HL-60 (cell line): Measurements from ENCODE around the gene FZD4.
A peak's percentile ranks its signal among the peaks of the same experiment; 100 is the strongest.
"Not testable (repeated sequence)": the region's sequence is repeated elsewhere in the genome, so short reads cannot be mapped to it uniquely, and the experiment has no call there.

Source experiments
- DNase-seq, 2 experiments: peaks; one replicate each; pipeline ENCODE4 v3.0.0-alpha.2; 2010 to 2020; ENCODE audit warnings: low read depth in 1 of 2, low spot score in 1 of 2
- H3K27ac ChIP-seq: fragments of 250-450 bp; sonication (Bioruptor Pico); replicated peaks from 2 replicates; pipeline ENCODE4 v1.5.1; 2020; ENCODE audit warnings: mild to moderate bottlenecking, moderate library complexity
- H3K27me3 ChIP-seq: fragments of 250-450 bp; sonication (Bioruptor Pico); 2 replicates; pipeline ENCODE4 v1.5.1; 2021; ENCODE audit warnings: mild to moderate bottlenecking, moderate library complexity; ENCODE audit not compliant: insufficient read depth, poor library complexity, severe bottlenecking
- H3K4me3 ChIP-seq: replicated peaks from 2 replicates; pipeline ENCODE4 v1.5.1; 2011; ENCODE audit warnings: mild to moderate bottlenecking, control low read depth, low read length; ENCODE audit not compliant: insufficient read depth
- GABPA ChIP-seq: IDR thresholded peaks from 2 replicates; pipeline ENCODE4 v1.6.1; 2012; ENCODE audit warnings: low read depth
- POLR2AphosphoS5 ChIP-seq: IDR thresholded peaks from 2 replicates; pipeline ENCODE4 v1.6.1; 2012; ENCODE audit warnings: low read depth
- SPI1 ChIP-seq: IDR thresholded peaks from 2 replicates; pipeline ENCODE4 v1.6.1; 2012; ENCODE audit warnings: low read depth, mild to moderate bottlenecking, borderline replicate concordance
- TF ChIP-seq, protein P1 (sequence below): IDR thresholded peaks from 2 replicates; pipeline ENCODE4 v1.6.1; 2012; ENCODE audit warnings: low read depth; ENCODE audit not compliant: insufficient replicate concordance
- TF ChIP-seq, protein P2 (sequence below): IDR thresholded peaks from one replicate; pipeline ENCODE4 v1.5.1; 2011; ENCODE audit warnings: low read length, control low read depth, inconsistent platforms; ENCODE audit not compliant: insufficient read depth

FZD4 gene

GRCh38 chr11:86941077-86941870 is 13.9 kb downstream of the FZD4 start:
- no peak for TF ChIP-seq SPI1
- TF ChIP-seq POLR2AphosphoS5 = no peak
- TF ChIP-seq, protein P1, sequence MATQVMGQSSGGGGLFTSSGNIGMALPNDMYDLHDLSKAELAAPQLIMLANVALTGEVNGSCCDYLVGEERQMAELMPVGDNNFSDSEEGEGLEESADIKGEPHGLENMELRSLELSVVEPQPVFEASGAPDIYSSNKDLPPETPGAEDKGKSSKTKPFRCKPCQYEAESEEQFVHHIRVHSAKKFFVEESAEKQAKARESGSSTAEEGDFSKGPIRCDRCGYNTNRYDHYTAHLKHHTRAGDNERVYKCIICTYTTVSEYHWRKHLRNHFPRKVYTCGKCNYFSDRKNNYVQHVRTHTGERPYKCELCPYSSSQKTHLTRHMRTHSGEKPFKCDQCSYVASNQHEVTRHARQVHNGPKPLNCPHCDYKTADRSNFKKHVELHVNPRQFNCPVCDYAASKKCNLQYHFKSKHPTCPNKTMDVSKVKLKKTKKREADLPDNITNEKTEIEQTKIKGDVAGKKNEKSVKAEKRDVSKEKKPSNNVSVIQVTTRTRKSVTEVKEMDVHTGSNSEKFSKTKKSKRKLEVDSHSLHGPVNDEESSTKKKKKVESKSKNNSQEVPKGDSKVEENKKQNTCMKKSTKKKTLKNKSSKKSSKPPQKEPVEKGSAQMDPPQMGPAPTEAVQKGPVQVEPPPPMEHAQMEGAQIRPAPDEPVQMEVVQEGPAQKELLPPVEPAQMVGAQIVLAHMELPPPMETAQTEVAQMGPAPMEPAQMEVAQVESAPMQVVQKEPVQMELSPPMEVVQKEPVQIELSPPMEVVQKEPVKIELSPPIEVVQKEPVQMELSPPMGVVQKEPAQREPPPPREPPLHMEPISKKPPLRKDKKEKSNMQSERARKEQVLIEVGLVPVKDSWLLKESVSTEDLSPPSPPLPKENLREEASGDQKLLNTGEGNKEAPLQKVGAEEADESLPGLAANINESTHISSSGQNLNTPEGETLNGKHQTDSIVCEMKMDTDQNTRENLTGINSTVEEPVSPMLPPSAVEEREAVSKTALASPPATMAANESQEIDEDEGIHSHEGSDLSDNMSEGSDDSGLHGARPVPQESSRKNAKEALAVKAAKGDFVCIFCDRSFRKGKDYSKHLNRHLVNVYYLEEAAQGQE = no peak
- TF ChIP-seq GABPA = no peak
- no peak overlapping the region for H3K27ac ChIP-seq

DNA sequence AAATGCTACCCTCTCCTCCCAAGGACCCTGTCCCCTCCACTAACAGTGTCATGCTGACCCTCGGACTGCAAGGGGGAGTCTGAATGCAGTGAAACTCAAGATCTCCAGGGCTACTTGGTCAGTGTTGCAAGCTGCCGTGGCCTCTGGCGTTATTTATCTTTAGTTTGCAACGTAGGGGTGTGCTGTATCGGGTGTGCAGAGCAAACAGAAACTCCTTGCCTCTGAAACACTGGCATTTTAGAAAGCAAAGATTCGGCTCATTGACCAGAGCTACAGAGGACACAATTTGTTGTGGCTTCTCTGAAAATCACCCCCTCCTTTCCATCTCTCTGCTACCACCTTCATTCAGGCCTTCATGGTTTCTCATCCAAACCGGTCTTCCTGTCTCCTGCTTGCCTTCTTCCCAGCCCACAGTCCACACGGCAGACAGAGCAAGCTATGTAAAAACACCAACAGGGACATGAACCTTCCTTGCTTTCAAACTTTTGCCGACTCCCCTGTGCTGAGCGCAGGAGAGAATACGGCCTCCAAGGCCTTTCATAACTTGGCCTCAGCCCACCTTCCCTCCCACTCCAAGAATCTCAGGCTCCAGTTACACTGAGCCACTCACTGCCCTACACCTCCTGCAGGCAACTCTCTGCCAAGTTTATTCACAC is 14.9 kb downstream of the FZD4 start:
- Histone ChIP-seq H3K4me3 (no peak overlapping the region), H3K27ac (no peak overlapping the region), H3K27me3 (no peaks in the 10 kb centered on the region)
- TF ChIP-seq POLR2AphosphoS5 = no peak
- DNase-seq = no peak

More at GRCh38 chr11:86941077-86941870, 13.9 kb downstream of the FZD4 start:
- no peak for DNase-seq
- H3K4me3 ChIP-seq = no peak overlapping the region
- peaks cover 4% of the 10 kb centered on the region for H3K27me3 ChIP-seq

DNA sequence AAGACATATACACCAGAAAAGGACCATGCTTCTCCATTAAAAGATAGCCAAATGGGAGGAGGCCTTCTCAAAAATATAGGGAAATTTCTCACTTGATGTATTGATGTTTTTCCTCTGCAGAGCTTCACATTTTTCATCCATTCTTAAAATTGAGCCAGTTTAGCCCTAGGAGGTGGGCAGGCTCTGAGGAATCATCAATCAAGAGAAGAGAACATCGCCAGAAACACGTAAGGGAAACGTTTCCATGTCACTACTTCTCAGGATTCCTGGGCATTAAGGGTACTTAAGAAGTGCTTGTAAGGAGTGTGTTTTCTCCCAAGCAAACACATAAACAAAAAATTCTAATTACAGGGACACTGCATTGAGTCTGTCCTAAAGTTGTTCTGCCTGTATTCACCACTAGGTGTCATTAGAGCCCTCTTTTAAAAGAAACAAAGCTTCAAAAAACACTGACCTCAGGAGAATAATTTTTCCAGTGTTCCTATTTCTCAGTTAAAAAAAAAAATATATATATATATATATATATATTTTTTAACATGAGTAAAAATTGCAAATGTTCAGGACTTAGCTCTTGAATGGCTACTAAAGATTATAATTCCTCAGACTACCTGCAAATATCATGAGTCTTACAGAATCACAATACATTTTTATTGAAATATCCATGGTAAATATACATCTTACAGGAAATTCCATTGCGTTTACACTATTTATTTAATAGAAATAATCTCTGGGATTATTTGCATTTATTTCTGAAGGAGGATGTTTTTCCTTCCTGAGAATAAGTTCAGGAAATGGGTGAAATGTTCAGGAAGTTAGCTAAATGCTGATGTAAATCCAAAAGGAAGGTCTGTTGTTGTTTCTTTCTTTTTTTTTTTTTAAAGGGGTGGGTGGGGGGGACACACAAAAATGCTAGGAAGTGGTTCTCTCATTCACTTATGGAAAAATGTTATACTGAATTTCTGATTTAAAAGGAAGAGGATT is 16.0 kb downstream of the FZD4 start:
- H3K27ac ChIP-seq = no peak overlapping the region
- H3K4me3 ChIP-seq = no peak overlapping the region
- DNase-seq = no peak
- H3K27me3 ChIP-seq = no peaks in the 10 kb centered on the region
- TF ChIP-seq, protein P2, sequence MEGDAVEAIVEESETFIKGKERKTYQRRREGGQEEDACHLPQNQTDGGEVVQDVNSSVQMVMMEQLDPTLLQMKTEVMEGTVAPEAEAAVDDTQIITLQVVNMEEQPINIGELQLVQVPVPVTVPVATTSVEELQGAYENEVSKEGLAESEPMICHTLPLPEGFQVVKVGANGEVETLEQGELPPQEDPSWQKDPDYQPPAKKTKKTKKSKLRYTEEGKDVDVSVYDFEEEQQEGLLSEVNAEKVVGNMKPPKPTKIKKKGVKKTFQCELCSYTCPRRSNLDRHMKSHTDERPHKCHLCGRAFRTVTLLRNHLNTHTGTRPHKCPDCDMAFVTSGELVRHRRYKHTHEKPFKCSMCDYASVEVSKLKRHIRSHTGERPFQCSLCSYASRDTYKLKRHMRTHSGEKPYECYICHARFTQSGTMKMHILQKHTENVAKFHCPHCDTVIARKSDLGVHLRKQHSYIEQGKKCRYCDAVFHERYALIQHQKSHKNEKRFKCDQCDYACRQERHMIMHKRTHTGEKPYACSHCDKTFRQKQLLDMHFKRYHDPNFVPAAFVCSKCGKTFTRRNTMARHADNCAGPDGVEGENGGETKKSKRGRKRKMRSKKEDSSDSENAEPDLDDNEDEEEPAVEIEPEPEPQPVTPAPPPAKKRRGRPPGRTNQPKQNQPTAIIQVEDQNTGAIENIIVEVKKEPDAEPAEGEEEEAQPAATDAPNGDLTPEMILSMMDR = peak; percentile 32
- TF ChIP-seq GABPA = no peak

DNA sequence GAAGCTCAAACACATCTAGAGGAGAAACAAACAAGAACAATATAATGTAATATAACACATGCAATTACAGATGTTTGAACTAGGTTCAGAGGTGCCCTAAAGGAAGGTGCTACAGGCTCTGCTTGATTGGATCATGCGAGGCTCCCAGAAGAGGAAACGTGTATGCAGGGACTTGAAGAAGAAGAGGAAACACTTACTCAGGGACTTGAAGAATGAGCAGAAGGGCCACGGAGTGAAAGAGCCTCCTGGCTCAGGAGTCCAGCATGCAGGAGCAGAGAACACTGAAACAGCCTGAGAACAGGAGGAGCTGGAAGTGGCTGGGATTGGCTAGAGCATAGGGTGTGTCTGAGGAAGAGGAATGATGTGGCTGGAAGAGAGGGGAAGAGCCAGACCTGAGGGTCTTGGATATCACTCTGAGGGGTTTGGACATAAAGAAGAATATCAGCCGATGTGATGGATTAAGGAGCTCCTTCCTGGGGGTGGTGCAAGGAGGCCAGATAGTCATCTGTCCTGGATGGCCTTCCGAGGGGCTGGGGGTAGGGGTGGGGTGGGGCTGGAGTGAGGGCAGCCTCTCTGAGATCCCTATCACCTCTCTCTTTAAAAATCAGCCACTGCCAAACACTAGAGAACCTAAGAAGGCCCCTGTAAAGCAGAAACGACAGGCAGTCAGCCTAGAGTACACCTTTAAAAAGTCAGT is 16.8 kb downstream of the FZD4 start:
- Histone ChIP-seq H3K4me3 (no peak overlapping the region), H3K27ac (no peak overlapping the region), H3K27me3 (no peaks in the 10 kb centered on the region)
- no peak for DNase-seq
- TF ChIP-seq SPI1 (no peak), GABPA (no peak), POLR2AphosphoS5 (no peak)
- TF ChIP-seq, protein P1 = no peak

- H3K4me3 ChIP-seq, DNase-seq, H3K27ac ChIP-seq, H3K27me3 ChIP-seq: not testable (repeated sequence)
Observed at GRCh38 chr11:86937193-86937806, 17.9 kb downstream of the FZD4 start.
